Activated naive CD4-positive, alpha-beta T cell treated with anti-CD3 and anti-CD28 coated beads, Interleukin-2, amount 10 ng/mL, durations not matched to agents 7 days and 5 days (primary cell): ENCODE measurements around the gene ASTN2.

Experiments used
- CTCF ChIA-PET: fragments of 350-600 bp; sonication (Branson Sonifier 250); formaldehyde crosslinking; loops from one replicate; lab custom pipeline; 2021; ENCODE audit warnings: antibody characterized with exemption; lab: Charles Lee
- DNase-seq: peaks from one replicate; pipeline ENCODE4 v3.0.0-alpha.2; 2020
- H3K27ac Mint-ChIP-seq: one replicate; pipeline ENCODE4 v1.8.0; 2021; ENCODE audit warnings: mild to moderate bottlenecking, moderate library complexity, mixed read lengths
- H3K27me3 Mint-ChIP-seq: one replicate; pipeline ENCODE4 v1.8.0; 2021; ENCODE audit warnings: mild to moderate bottlenecking, mixed read lengths
- H3K36me3 Mint-ChIP-seq: one replicate; pipeline ENCODE4 v1.8.0; 2021; ENCODE audit warnings: mixed read lengths
- H3K4me1 Mint-ChIP-seq: one replicate; pipeline ENCODE4 v1.8.0; 2021; ENCODE audit warnings: mixed read lengths
- H3K4me3 Mint-ChIP-seq: one replicate; pipeline ENCODE4 v1.8.0; 2021; ENCODE audit warnings: mild to moderate bottlenecking, moderate library complexity, mixed read lengths
- H3K9me3 Mint-ChIP-seq: one replicate; pipeline ENCODE4 v1.8.0; 2021; ENCODE audit warnings: mixed read lengths

The ASTN2 gene

GRCh38 chr9:117187498-117187897, 227.4 kb downstream of the ASTN2 start:
- DNase-seq: no peak
- CTCF ChIA-PET: no interaction called here
- H3K27ac Mint-ChIP-seq: no peak overlapping the region
- H3K9me3 Mint-ChIP-seq: no peaks in the 10 kb centered on the region
- no peaks in the 10 kb centered on the region for H3K27me3 Mint-ChIP-seq
- no peaks in the 10 kb centered on the region for H3K4me1 Mint-ChIP-seq
- no peak overlapping the region for H3K4me3 Mint-ChIP-seq
- no peaks in the 10 kb centered on the region for H3K36me3 Mint-ChIP-seq

- CTCF ChIA-PET: no interaction called here
- H3K36me3 Mint-ChIP-seq: no peaks in the 10 kb centered on the region
- DNase-seq: no peak
- peaks cover 5% of the 10 kb centered on the region for H3K9me3 Mint-ChIP-seq
- no peak overlapping the region for H3K27ac Mint-ChIP-seq
- H3K27me3 Mint-ChIP-seq: no peaks in the 10 kb centered on the region
- no peak overlapping the region for H3K4me3 Mint-ChIP-seq
- H3K4me1 Mint-ChIP-seq: no peaks in the 10 kb centered on the region
Measured at GRCh38 chr9:117184173-117184572, 230.7 kb downstream of the ASTN2 start.

GRCh38 chr9:117182046-117182445, 232.8 kb downstream of the ASTN2 start:
- H3K4me1 Mint-ChIP-seq: no peaks in the 10 kb centered on the region
- no peak overlapping the region for H3K27ac Mint-ChIP-seq

GRCh38 chr9:117180896-117181445, 233.9 kb downstream of the ASTN2 start:
- H3K9me3 Mint-ChIP-seq: peaks cover 5% of the 10 kb centered on the region
- no peak overlapping the region for H3K4me3 Mint-ChIP-seq
- no peaks in the 10 kb centered on the region for H3K4me1 Mint-ChIP-seq
- no peaks in the 10 kb centered on the region for H3K27me3 Mint-ChIP-seq
- no peak overlapping the region for H3K27ac Mint-ChIP-seq
- no peak for DNase-seq
- CTCF ChIA-PET: no interaction called here
- no peaks in the 10 kb centered on the region for H3K36me3 Mint-ChIP-seq

More at GRCh38 chr9:117182046-117182445, 232.8 kb downstream of the ASTN2 start:
- Mint-ChIP-seq H3K4me3 (no peak overlapping the region), H3K9me3 (peaks cover 5% of the 10 kb centered on the region), H3K27me3 (no peaks in the 10 kb centered on the region), H3K36me3 (no peaks in the 10 kb centered on the region)
- no peak for DNase-seq
- CTCF ChIA-PET: no interaction called here

- H3K4me3 Mint-ChIP-seq: no peak overlapping the region
- no peak overlapping the region for H3K27ac Mint-ChIP-seq
- no peaks in the 10 kb centered on the region for H3K4me1 Mint-ChIP-seq
- CTCF ChIA-PET: no interaction called here
- H3K9me3 Mint-ChIP-seq: peaks cover 5% of the 10 kb centered on the region
- DNase-seq: no peak
- no peaks in the 10 kb centered on the region for H3K27me3 Mint-ChIP-seq
- no peaks in the 10 kb centered on the region for H3K36me3 Mint-ChIP-seq
Measured at GRCh38 chr9:117178596-117179375, 236.1 kb downstream of the ASTN2 start.

GRCh38 chr9:117170567-117170966, 244.3 kb downstream of the ASTN2 start:
- Mint-ChIP-seq H3K9me3 (no peaks in the 10 kb centered on the region), H3K27me3 (no peaks in the 10 kb centered on the region), H3K4me3 (no peak overlapping the region), H3K36me3 (no peaks in the 10 kb centered on the region), H3K4me1 (no peaks in the 10 kb centered on the region), H3K27ac (no peak overlapping the region)
- no peak for DNase-seq
- CTCF ChIA-PET: no interaction called here

GRCh38 chr9:117169089-117169621, 245.7 kb downstream of the ASTN2 start:
- Mint-ChIP-seq H3K27ac (no peak overlapping the region), H3K27me3 (no peaks in the 10 kb centered on the region), H3K4me3 (no peak overlapping the region), H3K9me3 (no peaks in the 10 kb centered on the region), H3K36me3 (no peaks in the 10 kb centered on the region), H3K4me1 (no peaks in the 10 kb centered on the region)
- CTCF ChIA-PET: no interaction called here
- no peak for DNase-seq

- H3K27ac Mint-ChIP-seq: no peak overlapping the region
- no peak overlapping the region for H3K4me3 Mint-ChIP-seq
- DNase-seq: no peak
- no peaks in the 10 kb centered on the region for H3K27me3 Mint-ChIP-seq
- CTCF ChIA-PET: no interaction called here
- H3K36me3 Mint-ChIP-seq: no peaks in the 10 kb centered on the region
- H3K4me1 Mint-ChIP-seq: no peaks in the 10 kb centered on the region
- H3K9me3 Mint-ChIP-seq: no peaks in the 10 kb centered on the region
Measured at GRCh38 chr9:117164512-117164911, 250.3 kb downstream of the ASTN2 start.

- Mint-ChIP-seq H3K36me3 (no peaks in the 10 kb centered on the region), H3K9me3 (no peaks in the 10 kb centered on the region), H3K27ac (no peak overlapping the region), H3K4me1 (no peaks in the 10 kb centered on the region), H3K27me3 (no peaks in the 10 kb centered on the region), H3K4me3 (no peak overlapping the region)
- no peak for DNase-seq
- CTCF ChIA-PET: interaction anchor here (1.0 to 1.3 kb wide), 2 partner anchors 349 to 423 kb away, joined by 3 read pairs; no protein-coding TSS in a partner anchor
Measured at GRCh38 chr9:117160254-117160653, 254.6 kb downstream of the ASTN2 start.

GRCh38 chr9:117156771-117157535, 257.9 kb downstream of the ASTN2 start:
- H3K9me3 Mint-ChIP-seq: no peaks in the 10 kb centered on the region
- H3K36me3 Mint-ChIP-seq: no peaks in the 10 kb centered on the region
- DNase-seq: no peak
- no peaks in the 10 kb centered on the region for H3K27me3 Mint-ChIP-seq
- no peak overlapping the region for H3K27ac Mint-ChIP-seq
- H3K4me1 Mint-ChIP-seq: no peaks in the 10 kb centered on the region
- CTCF ChIA-PET: no interaction called here
- no peak overlapping the region for H3K4me3 Mint-ChIP-seq

- CTCF ChIA-PET: no interaction called here
- no peak overlapping the region for H3K4me3 Mint-ChIP-seq
- DNase-seq: no peak
- H3K27me3 Mint-ChIP-seq: no peaks in the 10 kb centered on the region
- H3K27ac Mint-ChIP-seq: no peak overlapping the region
- H3K4me1 Mint-ChIP-seq: no peaks in the 10 kb centered on the region
- H3K36me3 Mint-ChIP-seq: no peaks in the 10 kb centered on the region
- H3K9me3 Mint-ChIP-seq: no peaks in the 10 kb centered on the region
Measured at GRCh38 chr9:117156144-117156688, 258.6 kb downstream of the ASTN2 start.

- Mint-ChIP-seq H3K9me3 (no peaks in the 10 kb centered on the region), H3K4me3 (no peak overlapping the region), H3K27me3 (no peaks in the 10 kb centered on the region), H3K36me3 (no peaks in the 10 kb centered on the region), H3K4me1 (no peaks in the 10 kb centered on the region), H3K27ac (no peak overlapping the region)
- DNase-seq: no peak
- CTCF ChIA-PET: no interaction called here
Measured at GRCh38 chr9:117153021-117153420, 261.8 kb downstream of the ASTN2 start.

- H3K36me3 Mint-ChIP-seq: no peaks in the 10 kb centered on the region
- H3K4me1 Mint-ChIP-seq: no peaks in the 10 kb centered on the region
- no peak overlapping the region for H3K27ac Mint-ChIP-seq
- no peaks in the 10 kb centered on the region for H3K27me3 Mint-ChIP-seq
- H3K9me3 Mint-ChIP-seq: no peaks in the 10 kb centered on the region
- H3K4me3 Mint-ChIP-seq: no peak overlapping the region
- DNase-seq: no peak
- CTCF ChIA-PET: no interaction called here
Measured at GRCh38 chr9:117151716-117152115, 263.1 kb downstream of the ASTN2 start.

- Mint-ChIP-seq H3K36me3 (no peaks in the 10 kb centered on the region), H3K27ac (no peak overlapping the region), H3K9me3 (peaks cover 2% of the 10 kb centered on the region), H3K27me3 (no peaks in the 10 kb centered on the region), H3K4me3 (no peak overlapping the region), H3K4me1 (no peaks in the 10 kb centered on the region)
- CTCF ChIA-PET: no interaction called here
- DNase-seq: no peak
Measured at GRCh38 chr9:117149996-117150395, 264.9 kb downstream of the ASTN2 start.
